HG03159 (cell line): ENCODE measurements around the gene CENPK.
"Not testable (repeated sequence)": the region's sequence is repeated elsewhere in the genome, so short reads cannot be mapped to it uniquely, and the experiment has no call there.

ENCODE experiments used
- ATAC-seq: cut with Tn5 transposase; IDR thresholded peaks from one replicate; pipeline ENCODE4 v1.9.1; 2021; ENCODE audit warnings: mild to moderate bottlenecking, moderate library complexity; ENCODE audit not compliant: unreplicated experiment

Gene CENPK

GRCh38 chr5:65512170-65512937, 50.6 kb downstream of the CENPK start:
- no peak for ATAC-seq

GRCh38 chr5:65508978-65509377, 54.0 kb downstream of the CENPK start:
- ATAC-seq = no peak

DNA sequence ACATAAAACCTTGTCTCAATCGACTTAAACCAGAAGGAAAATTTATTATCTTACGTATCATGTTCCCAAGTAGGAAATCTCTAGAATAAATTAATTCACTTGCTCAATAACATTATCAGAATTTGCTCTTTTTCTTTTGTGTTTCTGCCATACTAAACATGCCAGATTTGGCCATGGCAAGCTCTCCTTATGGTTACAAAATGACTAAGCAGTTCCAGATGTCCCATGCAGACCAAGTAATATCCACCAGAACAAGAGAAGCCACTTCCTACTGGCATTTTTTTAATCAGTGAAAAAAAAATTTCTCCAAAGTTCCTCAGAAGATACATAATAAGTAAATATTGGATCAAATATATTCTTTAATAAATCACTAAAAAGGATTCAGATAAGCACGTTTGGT, 56.0 kb downstream of the CENPK start:
- ATAC-seq = no peak

- no peak for ATAC-seq
These were observed 73.8 kb downstream of the CENPK start for GRCh38 chr5:65489119-65489518.

DNA sequence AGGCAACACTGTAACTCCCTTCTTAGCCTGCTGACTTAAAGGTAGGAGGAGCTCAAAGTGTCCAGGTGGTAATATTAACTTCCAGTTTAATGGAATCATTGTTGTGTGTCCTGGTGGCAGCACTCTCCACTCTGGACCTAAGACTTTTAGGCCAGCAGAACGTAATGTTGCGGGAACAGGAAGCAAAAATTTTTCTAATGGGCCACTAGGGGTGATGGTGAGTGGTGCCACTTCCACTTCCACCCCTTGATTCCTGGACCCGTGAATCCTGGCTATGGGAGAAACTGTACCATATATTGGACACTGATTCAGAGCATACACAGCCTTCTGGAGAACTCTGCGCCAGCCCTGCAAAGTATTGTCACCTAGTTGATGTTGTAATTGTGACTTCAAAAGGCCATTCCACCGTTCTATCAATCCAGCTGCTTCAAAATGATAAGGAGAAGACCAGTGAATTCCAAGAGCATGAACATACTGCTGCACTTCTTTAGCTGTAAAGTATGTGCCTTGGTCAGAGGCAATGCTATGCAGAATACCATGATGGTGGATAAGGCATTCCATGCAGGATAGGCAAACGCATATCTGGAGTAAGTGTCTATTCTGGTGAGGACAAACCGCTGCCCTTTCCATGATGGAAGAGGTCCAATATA, 74.8 kb downstream of the CENPK start:
- ATAC-seq = not testable (repeated sequence)

- not testable (repeated sequence) for ATAC-seq
These were observed 76.2 kb downstream of the CENPK start for GRCh38 chr5:65486803-65487202.

DNA sequence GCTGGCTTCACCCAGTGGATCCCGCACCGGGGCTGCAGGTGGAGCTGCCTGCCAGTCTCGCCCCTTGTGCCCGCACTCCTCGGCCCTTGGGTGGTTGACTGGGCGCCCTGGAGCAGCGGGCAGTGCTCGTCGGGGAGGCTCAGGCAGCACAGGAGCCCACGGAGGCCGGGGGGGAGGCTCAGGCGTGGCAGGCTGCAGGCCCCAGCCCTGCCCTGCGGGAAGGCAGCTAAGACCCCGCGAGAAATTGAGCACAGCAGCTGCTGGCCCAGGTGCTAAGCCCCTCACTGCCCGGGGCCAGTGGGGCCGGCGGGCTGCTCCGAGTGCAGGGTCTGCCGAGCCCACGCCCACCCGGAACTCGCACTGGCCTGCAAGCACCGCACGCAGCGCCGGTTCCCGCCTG, 77.6 kb downstream of the CENPK start:
- no peak for ATAC-seq

- ATAC-seq = peak; percentile 46
These were observed 79.2 kb downstream of the CENPK start for GRCh38 chr5:65483546-65484346.

DNA sequence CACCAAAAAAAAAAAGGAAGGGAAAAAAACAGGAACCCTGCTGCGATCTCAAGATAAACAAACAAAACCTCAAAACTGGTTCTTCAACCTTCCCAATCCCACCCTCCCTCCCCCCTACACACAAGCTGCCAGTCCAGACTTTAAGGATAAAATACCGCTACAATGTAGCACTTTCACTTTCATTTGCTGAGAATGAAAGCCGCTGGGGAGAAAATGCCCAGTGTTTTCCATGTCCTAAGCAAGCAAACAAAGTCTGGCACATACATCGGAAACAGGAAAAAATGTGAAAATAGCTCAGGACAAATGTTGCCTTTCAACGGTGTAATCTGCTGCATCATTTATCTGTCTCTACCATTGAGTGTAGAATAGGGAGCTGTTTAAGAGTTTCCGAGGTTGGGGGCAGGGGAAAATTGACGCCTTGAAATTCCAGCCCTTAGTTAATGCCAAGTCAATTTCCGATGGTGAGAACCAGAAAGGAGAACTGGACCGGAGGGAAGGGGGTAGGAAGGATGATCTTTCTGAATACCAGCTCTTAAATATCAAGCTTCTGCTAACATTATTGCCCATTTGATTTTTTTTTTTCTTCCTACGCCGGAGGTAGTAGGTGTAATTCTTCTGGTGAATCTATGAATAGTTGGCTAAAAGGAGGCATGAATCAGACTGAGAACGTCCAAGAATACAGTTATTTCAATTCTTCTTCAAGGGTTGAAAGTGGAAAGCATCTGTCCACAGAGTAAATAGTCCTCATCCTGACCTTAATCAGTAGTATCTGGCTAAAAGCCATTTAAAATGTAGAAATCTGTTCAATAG, 80.0 kb downstream of the CENPK start:
- ATAC-seq = no peak

GRCh38 chr5:65482296-65482735, 80.7 kb downstream of the CENPK start:
- no peak for ATAC-seq

GRCh38 chr5:65481635-65482295, 81.2 kb downstream of the CENPK start, which contains the start of gene ADAMTS6:
TSS of gene ADAMTS6 (minus strand) at chr5:65481920. CDS start at chr5:65473673, 8,247 bp downstream.
- peak; percentile 78 for ATAC-seq

DNA sequence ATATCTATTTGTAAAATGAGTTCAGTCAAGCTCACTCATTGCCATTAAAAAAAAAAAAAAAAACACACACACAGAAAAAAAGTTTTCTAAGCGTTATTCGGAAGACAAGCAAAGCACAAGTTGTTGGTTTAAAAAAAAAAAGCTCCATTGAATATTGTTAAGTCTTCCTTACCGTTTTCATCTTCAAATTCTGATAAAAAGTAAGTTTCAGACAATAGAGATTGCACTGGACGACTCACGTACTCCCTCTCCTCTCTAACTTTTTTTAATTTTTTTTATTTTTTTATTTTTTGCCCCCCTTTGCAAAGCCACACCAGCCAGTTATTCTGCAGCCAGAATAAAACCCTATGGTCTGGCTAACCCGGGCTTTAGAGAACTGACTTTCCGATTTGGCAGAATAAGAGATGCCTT, 81.8 kb downstream of the CENPK start:
- peak; percentile 22 for ATAC-seq

GRCh38 chr5:65480306-65480865, 82.6 kb downstream of the CENPK start:
- peak; percentile 43 for ATAC-seq

- ATAC-seq = no peak
These were observed 83.4 kb downstream of the CENPK start for GRCh38 chr5:65479527-65479926.

DNA sequence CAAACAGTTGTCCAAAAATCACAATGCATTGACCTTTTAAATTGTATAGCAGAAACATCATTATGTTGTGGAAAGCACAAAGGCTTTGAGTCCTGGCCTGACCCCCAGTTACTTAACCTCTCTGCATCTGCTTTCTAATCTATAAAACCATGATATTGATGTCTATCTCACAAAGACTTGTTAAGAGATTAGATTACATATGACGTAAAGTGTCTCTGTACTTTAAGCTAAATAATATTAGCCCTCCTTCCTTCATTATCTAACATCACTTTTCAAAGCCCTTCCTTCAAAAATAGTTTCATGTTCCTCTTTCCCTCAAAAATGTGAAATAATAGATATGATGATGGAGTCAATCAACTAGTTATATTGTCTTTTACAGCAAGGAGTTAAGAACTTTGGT, 84.6 kb downstream of the CENPK start:
- no peak for ATAC-seq

GRCh38 chr5:65475895-65476294, 87.1 kb downstream of the CENPK start:
- no peak for ATAC-seq

DNA sequence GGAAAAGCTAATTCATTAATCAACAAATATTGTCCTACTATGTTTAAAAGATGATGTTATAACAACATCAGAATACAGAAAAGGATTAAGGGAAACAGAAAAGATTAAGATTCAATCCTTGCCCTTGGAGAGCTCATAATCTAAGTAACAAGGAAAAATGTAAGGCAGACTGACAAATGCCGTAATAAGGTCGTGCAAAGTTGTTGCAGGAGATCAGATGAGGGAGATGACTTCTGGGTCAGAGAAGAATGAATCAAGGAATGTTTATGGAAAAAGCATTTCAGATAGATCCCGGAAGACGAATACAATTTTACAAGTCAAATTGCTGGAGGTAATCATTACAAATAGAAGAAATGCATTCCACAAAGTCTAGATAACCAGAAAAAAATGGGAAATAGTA, 87.6 kb downstream of the CENPK start:
- ATAC-seq = no peak

GRCh38 chr5:65474130-65474711, 88.7 kb downstream of the CENPK start:
- no peak for ATAC-seq

- ATAC-seq = no peak
These were observed 94.3 kb downstream of the CENPK start for GRCh38 chr5:65468633-65469032.
